ENCODE results near the gene FOXJ3.
A peak's percentile ranks its signal among the peaks of the same experiment; 100 is the strongest.

The FOXJ3 gene

GRCh38 chr1:42333662-42334239, 1.3 kb downstream of the FOXJ3 start:
- peak; percentile 90 for DNase-seq

GRCh38 chr1:42332877-42333276, 2.2 kb downstream of the FOXJ3 start:
- no peak for DNase-seq

- no peak for DNase-seq
Observed at GRCh38 chr1:42330215-42330614, 4.8 kb downstream of the FOXJ3 start.

GRCh38 chr1:42328916-42329496, 6.0 kb downstream of the FOXJ3 start:
- DNase-seq = no peak

GRCh38 chr1:42328047-42328625, 6.9 kb downstream of the FOXJ3 start:
- DNase-seq = no peak

- no peak for DNase-seq
Observed at GRCh38 chr1:42325014-42325402, 10.0 kb downstream of the FOXJ3 start.

- no peak for DNase-seq
Observed at GRCh38 chr1:42324398-42325013, 10.5 kb downstream of the FOXJ3 start.

GRCh38 chr1:42323551-42323950, 11.5 kb downstream of the FOXJ3 start:
- no peak for DNase-seq

- DNase-seq = no peak
Observed at GRCh38 chr1:42322577-42322976, 12.5 kb downstream of the FOXJ3 start.

GRCh38 chr1:42321731-42322130, 13.3 kb downstream of the FOXJ3 start:
- DNase-seq = no peak

- no peak for DNase-seq
Observed at GRCh38 chr1:42320708-42321107, 14.3 kb downstream of the FOXJ3 start.

GRCh38 chr1:42319871-42320484, 15.1 kb downstream of the FOXJ3 start:
- DNase-seq = peak; percentile 91

- DNase-seq = no peak
Observed at GRCh38 chr1:42319128-42319851, 15.7 kb downstream of the FOXJ3 start.

- no peak for DNase-seq
Observed at GRCh38 chr1:42318601-42319000, 16.4 kb downstream of the FOXJ3 start.

- DNase-seq = no peak
Observed at GRCh38 chr1:42317308-42317707, 17.7 kb downstream of the FOXJ3 start.

GRCh38 chr1:42316292-42316691, 18.7 kb downstream of the FOXJ3 start:
- DNase-seq = no peak

- DNase-seq = no peak
Observed at GRCh38 chr1:42315500-42315899, 19.5 kb downstream of the FOXJ3 start.

- no peak for DNase-seq
Observed at GRCh38 chr1:42313970-42314369, 21.1 kb downstream of the FOXJ3 start.

GRCh38 chr1:42312576-42313212, 22.3 kb downstream of the FOXJ3 start:
- DNase-seq = no peak

GRCh38 chr1:42311897-42312296, 23.1 kb downstream of the FOXJ3 start:
- no peak for DNase-seq

GRCh38 chr1:42311138-42311537, 23.9 kb downstream of the FOXJ3 start:
- no peak for DNase-seq

- no peak for DNase-seq
Observed at GRCh38 chr1:42306977-42307376, 28.1 kb downstream of the FOXJ3 start.

- no peak for DNase-seq
Observed at GRCh38 chr1:42305639-42306038, 29.4 kb downstream of the FOXJ3 start.
